HepG2 (cell line): ENCODE measurements around the gene AHSG. TPM values are rescaled to one million over a fixed set of nuclear protein-coding genes. Genes with fewer than 3 reads are reported as not detected.

Experiments
- ATF7-NPFF ChIP-seq: sonication (generic); formaldehyde crosslinking; IDR thresholded peaks from 2 replicates; pipeline ENCODE4 v1.8.1; 2023; ENCODE audit warnings: mild to moderate bottlenecking, low read depth, missing genetic modification reagents, moderate library complexity
- BORCS8-MEF2B ChIP-seq: sonication (generic); formaldehyde crosslinking; IDR thresholded peaks from 2 replicates; pipeline ENCODE4 v1.8.0; 2022; ENCODE audit warnings: mild to moderate bottlenecking, missing genetic modification reagents
- ESRRA ChIP-seq: sonication (generic); formaldehyde crosslinking; IDR thresholded peaks from 2 replicates; pipeline ENCODE4 v1.5.1; 2020; ENCODE audit warnings: mild to moderate bottlenecking, low read depth, missing genetic modification reagents
- FOXP1 ChIP-seq, 2 experiments: fragments of 450-650 bp in 1 of 2; IDR thresholded peaks; 2 replicates each; pipeline ENCODE4 v1.6.1; 2017 to 2018; ENCODE audit warnings: antibody characterized with exemption in 1 of 2
- MBNL3 ChIP-seq: fragments of 250-450 bp; sonication (Bioruptor Pico); conservative IDR thresholded peaks from 2 replicates; pipeline ENCODE4 v1.8.0; 2022; ENCODE audit warnings: mild to moderate bottlenecking, inconsistent platforms
- MTF2 ChIP-seq: sonication (generic); formaldehyde crosslinking; IDR thresholded peaks from 2 replicates; pipeline ENCODE4 v1.5.0; 2020; ENCODE audit warnings: missing genetic modification reagents, borderline replicate concordance
- MXI1 ChIP-seq: IDR thresholded peaks from 3 replicates; pipeline ENCODE4 v1.6.1; 2012; ENCODE audit warnings: low read depth, low read length, inconsistent platforms, borderline replicate concordance
- NR1H2 ChIP-seq: sonication (generic); formaldehyde crosslinking; IDR thresholded peaks from 2 replicates; pipeline ENCODE4 v1.8.1; 2022; ENCODE audit warnings: low read depth, missing genetic modification reagents, borderline replicate concordance
- TBX3 ChIP-seq: fragments of 450-650 bp; IDR thresholded peaks from 2 replicates; pipeline ENCODE4 v1.6.1; 2017; ENCODE audit warnings: antibody characterized with exemption, mild to moderate bottlenecking, inconsistent platforms, borderline replicate concordance
- USF2 ChIP-seq, 2 experiments: sonication (generic) in 1 of 2; formaldehyde crosslinking in 1 of 2; IDR thresholded peaks; 2 replicates each; pipeline versions ENCODE4 v1.5.1 to v1.6.1; 2011 to 2020; ENCODE audit warnings: borderline replicate concordance in 1 of 2, low read depth in 1 of 2, low read length in 1 of 2, mild to moderate bottlenecking in 1 of 2, missing genetic modification reagents in 1 of 2, moderate library complexity in 1 of 2
- ZBTB38 ChIP-seq: sonication (generic); formaldehyde crosslinking; IDR thresholded peaks from 2 replicates; pipeline ENCODE4 v1.5.1; 2020; ENCODE audit warnings: mild to moderate bottlenecking, missing genetic modification reagents
- ZFP37 ChIP-seq: sonication (generic); formaldehyde crosslinking; IDR thresholded peaks from 2 replicates; pipeline ENCODE4 v1.4.0; 2020; ENCODE audit warnings: missing genetic modification reagents, borderline replicate concordance
- ZNF407 ChIP-seq: sonication (generic); formaldehyde crosslinking; IDR thresholded peaks from one replicate; pipeline ENCODE4 v1.5.1; 2020; ENCODE audit warnings: mild to moderate bottlenecking, missing genetic modification reagents; ENCODE audit errors: not compliant biosample characterization
- ZNF619 ChIP-seq: sonication (generic); formaldehyde crosslinking; IDR thresholded peaks from 2 replicates; pipeline ENCODE4 v1.4.0; 2020; ENCODE audit warnings: mild to moderate bottlenecking, missing genetic modification reagents
- polyA plus RNA-seq, 8 experiments: library from polyadenylated mRNA; depleted of rRNA in 3 of 8; stranded (reverse) in 7 of 8; unstranded in 1 of 8; fragments of >200 nt; fragmentation: Illumina TruSeq in 4 of 8; extraction: Trizol in 4 of 8; gene quantifications; 2 replicates each; pipeline versions ENCODE4 v1.2.1 to v1.2.3, GENCODE V29; 2011 to 2016; ENCODE audit warnings: low read depth in 4 of 8, missing spikeins in 1 of 8, mixed read lengths in 1 of 8; ENCODE audit not compliant: insufficient read depth in 1 of 8
- total RNA-seq, 5 experiments: library from RNA; depleted of rRNA; stranded (reverse); fragments of >200 nt; fragmentation: Illumina TruSeq; extraction: Trizol; gene quantifications; 2 replicates each; pipeline ENCODE4 v1.2.3, GENCODE V29; 2016; ENCODE audit warnings: low read depth in 1 of 5
- TF ChIP-seq, protein P1 (sequence below): sonication (generic); formaldehyde crosslinking; IDR thresholded peaks from 2 replicates; pipeline ENCODE4 v1.4.0; 2020; ENCODE audit warnings: low read depth, mild to moderate bottlenecking, missing genetic modification reagents

The AHSG gene
- total and polyA plus RNA-seq, 2 of the 13 experiments (the other 11 are each of a cell fraction or from before 2014, with no cell fraction given): 2,043 to 19,152 TPM

- TF ChIP-seq ESRRA (CRISPR knock-in tag): 0 out of 2 replicates have a peak, but pooled peaks have one; percentile 51
- peak; percentile 93 for TF ChIP-seq ZBTB38 (CRISPR knock-in tag)
- TF ChIP-seq, protein P1, sequence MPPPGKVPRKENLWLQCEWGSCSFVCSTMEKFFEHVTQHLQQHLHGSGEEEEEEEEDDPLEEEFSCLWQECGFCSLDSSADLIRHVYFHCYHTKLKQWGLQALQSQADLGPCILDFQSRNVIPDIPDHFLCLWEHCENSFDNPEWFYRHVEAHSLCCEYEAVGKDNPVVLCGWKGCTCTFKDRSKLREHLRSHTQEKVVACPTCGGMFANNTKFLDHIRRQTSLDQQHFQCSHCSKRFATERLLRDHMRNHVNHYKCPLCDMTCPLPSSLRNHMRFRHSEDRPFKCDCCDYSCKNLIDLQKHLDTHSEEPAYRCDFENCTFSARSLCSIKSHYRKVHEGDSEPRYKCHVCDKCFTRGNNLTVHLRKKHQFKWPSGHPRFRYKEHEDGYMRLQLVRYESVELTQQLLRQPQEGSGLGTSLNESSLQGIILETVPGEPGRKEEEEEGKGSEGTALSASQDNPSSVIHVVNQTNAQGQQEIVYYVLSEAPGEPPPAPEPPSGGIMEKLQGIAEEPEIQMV: peak; percentile 75; the same call in 1 of the 2 replicates
- TF ChIP-seq USF2 (IDR thresholded peaks at IDR 0.05; ENCODE audit: low read depth, low read length): no peak
- no peak for TF ChIP-seq USF2 (CRISPR knock-in tag; IDR thresholded peaks at IDR 0.05; ENCODE audit: borderline replicate concordance)
- TF ChIP-seq MXI1: no peak
- TF ChIP-seq NR1H2 (CRISPR knock-in tag): no peak
- peak; percentile 79 for TF ChIP-seq ATF7-NPFF (CRISPR knock-in tag)
- peak; percentile 86; the same call in 1 of the 2 replicates for TF ChIP-seq ZNF619
- TF ChIP-seq ZNF407 (CRISPR knock-in tag): no peak
- no peak for TF ChIP-seq TBX3
- no peak for TF ChIP-seq FOXP1 (IDR thresholded peaks at IDR 0.05)
- no peak for TF ChIP-seq FOXP1 (CRISPR knock-in tag; IDR thresholded peaks at IDR 0.05)
- TF ChIP-seq BORCS8-MEF2B: peak; percentile 83
- TF ChIP-seq MTF2 (CRISPR knock-in tag): 0 out of 2 replicates have a peak, but pooled peaks have one; percentile 47
- no peak for TF ChIP-seq MBNL3 (CRISPR knock-in tag)
- TF ChIP-seq ZFP37 (CRISPR knock-in tag): peak; percentile 89; the same call in 1 of the 2 replicates
These were observed 7.6 kb downstream of the AHSG start (continued) for GRCh38 chr3:186620213-186621092.
